CD14-positive monocyte (primary cell): ENCODE measurements around the gene PTGR3. TPM values are rescaled to one million over a fixed set of nuclear protein-coding genes. Genes with fewer than 3 reads are reported as not detected.

Experiments used
- DNase-seq, 3 donors: peaks; one replicate each; pipeline ENCODE4 v3.0.0-alpha.2; 2011 to 2022
- H2AFZ ChIP-seq: 2 replicates; pipeline ENCODE4 v1.6.0; 2012; ENCODE audit warnings: mild to moderate bottlenecking, low read depth, low read length, inconsistent platforms; ENCODE audit not compliant: insufficient read depth, poor library complexity, severe bottlenecking
- H3K27ac ChIP-seq, 2 donors: 1 replicate in 1 of 2; 2 replicates in 1 of 2; pipeline ENCODE4 v1.5.1; 2012 to 2013; ENCODE audit warnings: low read length in 2 of 2, control low read depth in 1 of 2, inconsistent platforms in 1 of 2, low read depth in 1 of 2, mild to moderate bottlenecking in 1 of 2
- H3K27me3 ChIP-seq, 2 donors: one replicate each; pipeline versions ENCODE4 v1.6.0 to v1.6.1; 2011 to 2013; ENCODE audit warnings: low read length in 2 of 2; ENCODE audit not compliant: control insufficient read depth in 2 of 2, insufficient read depth in 2 of 2
- H3K36me3 ChIP-seq, 2 donors: replicated peaks in 1 of 2; 1 replicate in 1 of 2; 2 replicates in 1 of 2; pipeline versions ENCODE4 v1.5.1 to v1.6.1; 2012 to 2013; ENCODE audit warnings: low read length in 2 of 2, control low read depth in 1 of 2, inconsistent platforms in 1 of 2, mild to moderate bottlenecking in 1 of 2; ENCODE audit not compliant: insufficient read depth in 2 of 2, control insufficient read depth in 1 of 2
- H3K4me1 ChIP-seq, 2 donors: 1 replicate in 1 of 2; 2 replicates in 1 of 2; pipeline versions ENCODE4 v1.5.1 to v1.6.1; 2012 to 2013; ENCODE audit warnings: low read length in 2 of 2, control low read depth in 1 of 2, inconsistent platforms in 1 of 2, mild to moderate bottlenecking in 1 of 2, moderate library complexity in 1 of 2; ENCODE audit not compliant: insufficient read depth in 2 of 2, control insufficient read depth in 1 of 2
- H3K4me2 ChIP-seq: replicated peaks from 2 replicates; pipeline ENCODE3; 2012; ENCODE audit warnings: low read length, moderate library complexity, mild to moderate bottlenecking; ENCODE audit not compliant: poor library complexity, severe bottlenecking; ENCODE audit errors: extremely low read depth
- H3K4me3 ChIP-seq, 3 experiments: fragments of 200-600 bp in 1 of 3; sonication (generic) in 1 of 3; replicated peaks in 1 of 3; 1 replicate in 2 of 3; 2 replicates in 1 of 3; pipeline ENCODE4 v1.5.1; 2011 to 2013; ENCODE audit warnings: low read length in 3 of 3, mild to moderate bottlenecking in 3 of 3, control low read depth in 2 of 3, low read depth in 2 of 3, inconsistent platforms in 1 of 3, moderate library complexity in 1 of 3
- H3K79me2 ChIP-seq: 2 replicates; pipeline ENCODE4 v1.6.0; 2012; ENCODE audit warnings: mild to moderate bottlenecking, control low read depth, inconsistent platforms, low read length, moderate library complexity; ENCODE audit not compliant: insufficient read depth
- H3K9ac ChIP-seq: 2 replicates; pipeline ENCODE4 v1.6.0; 2017; ENCODE audit warnings: low read length, mild to moderate bottlenecking; ENCODE audit not compliant: insufficient read depth, poor library complexity, severe bottlenecking
- H3K9me3 ChIP-seq, 2 donors: replicated peaks in 1 of 2; 1 replicate in 1 of 2; 2 replicates in 1 of 2; pipeline versions ENCODE4 v1.5.1 to v1.6.1; 2012 to 2013; ENCODE audit warnings: low read length in 2 of 2, control low read depth in 1 of 2; ENCODE audit not compliant: control insufficient read depth in 1 of 2, insufficient read depth in 1 of 2
- H4K20me1 ChIP-seq: 2 replicates; pipeline ENCODE4 v1.6.0; 2012; ENCODE audit warnings: mild to moderate bottlenecking, low read length, control low read depth, moderate library complexity; ENCODE audit not compliant: insufficient read depth
- H3K27ac Mint-ChIP-seq, 7 donors: one replicate each; pipeline ENCODE4 v1.8.0; 2020; ENCODE audit warnings: mild to moderate bottlenecking in 7 of 7, mixed read lengths in 7 of 7, moderate library complexity in 6 of 7, inconsistent platforms in 2 of 7
- H3K27me3 Mint-ChIP-seq, 3 donors: one replicate each; pipeline ENCODE4 v1.8.0; 2021 to 2022; ENCODE audit warnings: low read depth in 3 of 3, mild to moderate bottlenecking in 3 of 3, mixed read lengths in 3 of 3, moderate library complexity in 3 of 3, inconsistent platforms in 1 of 3
- H3K36me3 Mint-ChIP-seq, 2 donors: one replicate each; pipeline ENCODE4 v1.8.0; 2020; ENCODE audit warnings: mixed read lengths in 2 of 2, inconsistent platforms in 1 of 2, mild to moderate bottlenecking in 1 of 2
- H3K4me1 Mint-ChIP-seq: one replicate; pipeline ENCODE4 v1.8.0; 2020; ENCODE audit warnings: mild to moderate bottlenecking, mixed read lengths
- H3K4me3 Mint-ChIP-seq, 2 donors: one replicate each; pipeline ENCODE4 v1.8.0; 2020; ENCODE audit warnings: mild to moderate bottlenecking in 2 of 2, mixed read lengths in 2 of 2, moderate library complexity in 1 of 2
- H3K9me3 Mint-ChIP-seq, 7 donors: one replicate each; pipeline ENCODE4 v1.8.0; 2020 to 2022; ENCODE audit warnings: mixed read lengths in 7 of 7, mild to moderate bottlenecking in 6 of 7, moderate library complexity in 6 of 7, inconsistent platforms in 2 of 7
- CTCF ChIP-seq: fragments of 200-600 bp; IDR thresholded peaks from one replicate; pipeline ENCODE4 v1.8.0; 2022; ENCODE audit warnings: antibody characterized with exemption, mild to moderate bottlenecking
- WGBS: methylation state at CpG from one replicate; pipeline ENCODE4 v1.1.5; 2013; ENCODE audit warnings: missing lambda C conversion rate; ENCODE audit not compliant: insufficient coverage; 5-methylcytosine and 5-hydroxymethylcytosine counted together
- intact Hi-C, 2 donors: fragments of 100-400 bp; cut with micrococcal nuclease; formaldehyde crosslinking; loops; one replicate each; pipeline versions ENCODE4 v1.15.0 to v1.15.1; 2023
- polyA plus RNA-seq, 3 donors: library from polyadenylated mRNA; depleted of rRNA in 1 of 3; unstranded in 2 of 3; stranded (reverse) in 1 of 3; fragments of 300-500 nt in 2 of 3; fragments of >200 nt in 1 of 3; fragmentation: Illumina TruSeq in 2 of 3; gene quantifications; 1 replicate in 2 of 3; 2 replicates in 1 of 3; pipeline ENCODE4 v1.2.3, GENCODE V29; 2012 to 2021

Gene PTGR3
- polyA plus RNA-seq, 3 donors, result 15.5 to 27.5 (median 23.6) TPM

- Histone ChIP-seq H3K4me3 (no peak overlapping the region), H3K27ac (peak overlapping the region in 1 of 2 donors; percentile 75), H3K27me3 (no peaks in the 10 kb centered on the region), H3K4me2 (no peak overlapping the region), H3K9me3 (peaks cover 0 to 4% of the 10 kb centered on the region in 2 donors), H3K36me3 (no peaks in the 10 kb centered on the region), H4K20me1 (peaks cover 29% of the 10 kb centered on the region), H3K4me1 (peaks cover 21 to 34% of the 10 kb centered on the region in 2 donors), H3K79me2 (peaks cover 54% of the 10 kb centered on the region), H2AFZ (no peak overlapping the region), H3K9ac (no peak overlapping the region)
- Mint-ChIP-seq H3K27ac (peak overlapping the region in 2 of 7 donors; percentile 45 to 75), H3K27me3 (no peaks in the 10 kb centered on the region), H3K4me1 (peaks cover 41% of the 10 kb centered on the region), H3K36me3 (no peaks in the 10 kb centered on the region), H3K9me3 (peaks cover 0 to 3% (median 0%) of the 10 kb centered on the region in 7 donors), H3K4me3 (no peak overlapping the region)
- WGBS, result 88% methylated on average over 5 of the region's 9 CpGs
- TF ChIP-seq CTCF, result no peak
- intact Hi-C loops, result loop anchor here in 1 of 2 donors (5.0 kb wide), 1 partner anchor 42 kb away; the partner anchor contains the start of gene PTGR3
- no peak for DNase-seq
These were observed 40.2 kb upstream of the PTGR3 start for GRCh38 chr18:75249175-75249518.

DNA sequence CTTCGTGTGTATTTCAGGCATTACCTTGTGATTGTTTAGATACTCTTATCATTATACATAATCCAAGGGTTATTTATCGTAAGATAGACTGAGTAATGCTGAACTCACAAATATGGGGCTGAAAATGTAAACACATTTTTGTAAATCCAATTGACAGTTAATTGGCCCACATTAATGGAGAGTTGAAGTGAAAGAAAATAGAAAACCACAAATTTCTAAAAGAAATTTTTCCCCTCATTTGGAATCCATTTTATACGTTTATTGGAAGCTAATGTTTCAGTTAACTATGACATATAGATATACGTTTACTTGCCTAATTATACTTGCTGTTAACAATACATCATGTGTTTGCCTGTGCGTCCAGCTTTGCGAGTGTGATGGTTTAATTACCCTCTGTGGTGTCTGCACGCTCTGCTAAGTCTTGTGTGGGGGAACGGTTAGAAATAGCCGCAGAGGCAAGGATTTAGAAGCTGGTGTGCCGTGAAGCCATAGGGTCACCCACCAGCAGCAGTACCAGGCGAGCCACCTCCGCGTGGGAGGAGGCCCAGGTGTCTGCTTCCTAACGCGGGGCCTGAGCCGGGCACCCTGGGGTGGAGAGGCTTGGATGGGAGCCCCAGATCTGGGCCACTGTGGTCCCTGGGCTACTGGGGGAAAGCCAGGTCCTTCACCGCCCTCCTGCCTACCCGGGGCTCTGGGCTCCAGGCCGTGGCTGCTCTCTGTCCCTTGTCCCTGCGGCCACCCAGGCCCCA, 39.7 kb upstream of the PTGR3 start:
- WGBS, result 96% methylated on average over 11 of the region's 20 CpGs
- peaks cover 29% of the 10 kb centered on the region for H4K20me1 ChIP-seq
- peaks cover 0 to 4% of the 10 kb centered on the region in 2 donors for H3K9me3 ChIP-seq
- Mint-ChIP-seq H3K27me3 (no peaks in the 10 kb centered on the region), H3K36me3 (no peaks in the 10 kb centered on the region), H3K4me3 (no peak overlapping the region), H3K9me3 (peaks cover 0 to 3% (median 0%) of the 10 kb centered on the region in 7 donors), H3K27ac (peak overlapping the region in 4 of 7 donors; percentile 23 to 94 (median 64)), H3K4me1 (peaks cover 37% of the 10 kb centered on the region)
- H3K27me3 ChIP-seq, result no peaks in the 10 kb centered on the region
- no peaks in the 10 kb centered on the region for H3K36me3 ChIP-seq
- intact Hi-C loops, result loop anchor here in 1 of 2 donors (5.0 kb wide), 1 partner anchor 41 kb away; the partner anchor contains the start of gene PTGR3
- H3K79me2 ChIP-seq, result peaks cover 53% of the 10 kb centered on the region
- DNase-seq, result no peak
- peaks cover 21 to 30% of the 10 kb centered on the region in 2 donors for H3K4me1 ChIP-seq
- H3K4me2 ChIP-seq, result peak overlapping the region; percentile 82
- TF ChIP-seq CTCF, result no peak
- no peak overlapping the region for H2AFZ ChIP-seq
- peak overlapping the region in 1 of 3 experiments; percentile 74 for H3K4me3 ChIP-seq
- no peak overlapping the region for H3K9ac ChIP-seq
- peak overlapping the region in 1 of 2 donors; percentile 75 for H3K27ac ChIP-seq
